Endothelial cell of umbilical vein (primary cell): ENCODE results near the gene UGT8. TPM values are rescaled to one million over a fixed set of nuclear protein-coding genes. Genes with fewer than 3 reads are reported as not detected.

Experiments used
- BruUV-seq: library from RNA; stranded (reverse); fragments of 400-500 nt; replicated peaks from 2 replicates; lab custom pipeline; 2021; lab: Mats Ljungman, UMichigan
- CTCF ChIA-PET: fragments of 300-600, 350-600 bp; sonication (Branson Sonifier 250); formaldehyde crosslinking; loops from one replicate; lab custom pipeline; 2021; ENCODE audit warnings: antibody characterized with exemption, inconsistent platforms; lab: Charles Lee
- POLR2A ChIA-PET: fragments of 300-600, 350-600 bp; sonication (Branson Sonifier 250); formaldehyde crosslinking; loops from one replicate; lab custom pipeline; 2021; ENCODE audit warnings: antibody characterized with exemption, inconsistent platforms; lab: Charles Lee
- DNase-seq: peaks from one replicate; pipeline ENCODE4 v3.0.0-alpha.2; 2011; ENCODE audit warnings: low read depth, low spot score
- FAIRE-seq: peaks from 2 replicates; lab custom pipeline; 2011; peaks lifted over from hg19 to GRCh38; lab: Jason Lieb, UNC
- H2AFZ ChIP-seq: 2 replicates; pipeline ENCODE4 v1.6.0; 2012; ENCODE audit warnings: low read depth, low read length, control low read depth, inconsistent platforms
- H3K27ac ChIP-seq: 2 replicates; pipeline ENCODE4 v1.5.1; 2011; ENCODE audit warnings: low read depth, mild to moderate bottlenecking, control low read depth, low read length, moderate library complexity; ENCODE audit not compliant: insufficient read depth
- H3K27me3 ChIP-seq, 2 experiments: 2 replicates each; pipeline versions ENCODE4 v1.6.0 to v1.6.1; 2011; ENCODE audit warnings: low read length in 2 of 2, mixed read lengths in 1 of 2; ENCODE audit not compliant: control insufficient read depth in 2 of 2, insufficient read depth in 2 of 2
- H3K36me3 ChIP-seq, 2 experiments: 2 replicates in 1 of 2; 3 replicates in 1 of 2; pipeline ENCODE4 v1.5.1; 2011; ENCODE audit warnings: low read length in 2 of 2, mild to moderate bottlenecking in 1 of 2, moderate library complexity in 1 of 2; ENCODE audit not compliant: control insufficient read depth in 2 of 2, insufficient read depth in 2 of 2; ENCODE audit errors: extremely low read depth in 1 of 2
- H3K4me1 ChIP-seq: 3 replicates; pipeline ENCODE4 v1.5.1; 2011; ENCODE audit warnings: mild to moderate bottlenecking, low read length; ENCODE audit not compliant: control insufficient read depth, insufficient read depth; ENCODE audit errors: extremely low read depth
- H3K4me2 ChIP-seq: 2 replicates; pipeline ENCODE4 v1.6.1; 2011; ENCODE audit warnings: low read length, control low read depth, mixed read lengths; ENCODE audit not compliant: insufficient read depth
- H3K4me3 ChIP-seq, 3 experiments: fragments of 200-600 bp in 1 of 3; sonication (generic), shearing (Covaris generic) in 1 of 3; replicated peaks in 1 of 3; 2 replicates each; pipeline ENCODE4 v1.5.1; 2011 to 2016; ENCODE audit warnings: control low read depth in 3 of 3, low read length in 3 of 3, mild to moderate bottlenecking in 2 of 3, inconsistent platforms in 1 of 3, low read depth in 1 of 3, moderate library complexity in 1 of 3; ENCODE audit not compliant: insufficient read depth in 1 of 3
- H3K79me2 ChIP-seq: 2 replicates; pipeline ENCODE4 v1.6.0; 2012; ENCODE audit warnings: low read length, inconsistent platforms; ENCODE audit not compliant: control insufficient read depth, insufficient read depth
- H3K9ac ChIP-seq: replicated peaks from 2 replicates; pipeline ENCODE3; 2011; ENCODE audit warnings: low read length, control low read depth; ENCODE audit not compliant: insufficient read depth; ENCODE audit errors: extremely low read depth
- H3K9me1 ChIP-seq: replicated peaks from 3 replicates; pipeline ENCODE4 v1.6.0; 2011; ENCODE audit warnings: mild to moderate bottlenecking, low read length; ENCODE audit not compliant: control insufficient read depth, insufficient read depth; ENCODE audit errors: extremely low read depth
- H3K9me3 ChIP-seq: replicated peaks from 2 replicates; pipeline ENCODE4 v1.5.1; 2012; ENCODE audit warnings: low read length, inconsistent platforms; ENCODE audit not compliant: control insufficient read depth, insufficient read depth
- H4K20me1 ChIP-seq: replicated peaks from 2 replicates; pipeline ENCODE3; 2011; ENCODE audit warnings: mild to moderate bottlenecking, low read length; ENCODE audit not compliant: control insufficient read depth, insufficient read depth; ENCODE audit errors: extremely low read depth
- CTCF ChIP-seq, 2 donors: IDR thresholded peaks; 1 replicate in 1 of 2; 2 replicates in 1 of 2; pipeline ENCODE4 v1.5.1; 2011; ENCODE audit warnings: low read length in 2 of 2, mild to moderate bottlenecking in 2 of 2, moderate library complexity in 2 of 2, control low read depth in 1 of 2, inconsistent platforms in 1 of 2, low read depth in 1 of 2; ENCODE audit not compliant: insufficient read depth in 1 of 2; ENCODE audit errors: extremely low read depth in 1 of 2
- EZH2 ChIP-seq: IDR thresholded peaks from 2 replicates; pipeline ENCODE4 v1.6.1; 2012; ENCODE audit warnings: borderline replicate concordance, low read depth, mild to moderate bottlenecking, moderate library complexity, low read length, inconsistent platforms; ENCODE audit not compliant: severe bottlenecking
- FOS ChIP-seq: IDR thresholded peaks from 2 replicates; pipeline ENCODE4 v1.6.1; 2011; ENCODE audit warnings: mild to moderate bottlenecking, low read length, moderate library complexity, borderline replicate concordance; ENCODE audit not compliant: insufficient read depth
- GATA2 ChIP-seq: IDR thresholded peaks from 2 replicates; pipeline ENCODE4 v1.7.0; 2011; ENCODE audit warnings: low read depth, mild to moderate bottlenecking, moderate library complexity, mixed read lengths, low read length; ENCODE audit not compliant: insufficient read length, insufficient read depth
- JUN ChIP-seq: IDR thresholded peaks from 2 replicates; pipeline ENCODE4 v1.6.1; 2011; ENCODE audit warnings: borderline replicate concordance, low read depth; ENCODE audit not compliant: insufficient read length, insufficient read depth
- MAX ChIP-seq: IDR thresholded peaks from 2 replicates; pipeline ENCODE4 v1.6.1; 2011; ENCODE audit not compliant: insufficient read depth, insufficient read length
- MYC ChIP-seq: IDR thresholded peaks from one replicate; pipeline ENCODE4 v1.6.1; 2011; ENCODE audit warnings: mild to moderate bottlenecking, low read depth, low read length
- POLR2A ChIP-seq: IDR thresholded peaks from 2 replicates; pipeline ENCODE4 v1.6.1; 2012; ENCODE audit warnings: low read depth, mild to moderate bottlenecking, control low read depth, low read length
- POLR2AphosphoS5 ChIP-seq: IDR thresholded peaks from 2 replicates; pipeline ENCODE4 v1.6.1; 2012; ENCODE audit warnings: low read depth, mild to moderate bottlenecking, control low read depth, low read length, moderate library complexity; ENCODE audit not compliant: insufficient read depth
- dilution Hi-C: fragments of 300-500 bp; cut with MboI; formaldehyde crosslinking; loops from one replicate; pipeline ENCODE4 v1.15.0; 2019; ENCODE audit warnings: low sequenced_read_pairs; ENCODE audit not compliant: extremely low pct_ligation_motif_present
- intact Hi-C: fragments of 100-400 bp; cut with micrococcal nuclease; formaldehyde crosslinking; loops from one replicate; pipeline ENCODE4 v1.10.0; 2022
- polyA plus RNA-seq, 4 experiments: library from polyadenylated mRNA; depleted of rRNA in 3 of 4; stranded (reverse) in 3 of 4; unstranded in 1 of 4; fragments of >200 nt; gene quantifications; 2 replicates each; pipeline versions ENCODE4 v1.2.1 to v1.2.3, GENCODE V29; 2011 to 2012; ENCODE audit warnings: missing spikeins in 1 of 4
- total RNA-seq: library from RNA; stranded (reverse); gene quantifications from 2 replicates; pipeline ENCODE4 v1.2.3, GENCODE V29; 2021

Gene UGT8
- total and polyA plus RNA-seq, 2 donors (not counting 3 experiments of a cell fraction or from before 2014, with no cell fraction given), result 0.11 TPM; not detected in 1

GRCh38 chr4:114654592-114654991, 56.0 kb downstream of the UGT8 start:
- H3K4me2 ChIP-seq, result no peak overlapping the region
- POLR2A ChIA-PET, result no interaction called here
- BruUV-seq, result no TSS peak
- no peaks in the 10 kb centered on the region for H3K9me3 ChIP-seq
- H3K9ac ChIP-seq, result no peak overlapping the region
- H3K27me3 ChIP-seq, result no peaks in the 10 kb centered on the region
- DNase-seq (no peak), FAIRE-seq (no peak)
- no peaks in the 10 kb centered on the region for H4K20me1 ChIP-seq
- H3K4me3 ChIP-seq, result no peak overlapping the region
- H3K36me3 ChIP-seq, result no peaks in the 10 kb centered on the region
- H3K27ac ChIP-seq, result no peak overlapping the region
- CTCF ChIA-PET, result no interaction called here
- dilution Hi-C loops (no loop called here), intact Hi-C loops (no loop called here)
- H3K9me1 ChIP-seq, result no peaks in the 10 kb centered on the region
- H3K4me1 ChIP-seq, result no peaks in the 10 kb centered on the region
- TF ChIP-seq MYC (no peak), FOS (no peak), JUN (no peak), GATA2 (no peak), CTCF (IDR thresholded peaks at IDR 0.05; ENCODE audit: extremely low read depth in 1 of 2, insufficient read depth in 1 of 2, low read depth in 1 of 2, low read length in 2 of 2) (no peak), EZH2 (no peak), POLR2A (no peak), POLR2AphosphoS5 (no peak), MAX (no peak)
- no peaks in the 10 kb centered on the region for H3K79me2 ChIP-seq
- no peak overlapping the region for H2AFZ ChIP-seq
